HUES6 (cell line): Measurements from ENCODE around the gene CPNE2.

Experiments
- H3K27ac ChIP-seq: 2 replicates; pipeline ENCODE4 v1.7.0; 2013; ENCODE audit warnings: low read depth, mild to moderate bottlenecking, low read length, inconsistent platforms
- H3K27me3 ChIP-seq: 2 replicates; pipeline ENCODE4 v1.6.1; 2013; ENCODE audit warnings: low read length; ENCODE audit not compliant: control insufficient read depth, insufficient read depth
- H3K36me3 ChIP-seq: 2 replicates; pipeline ENCODE4 v1.6.1; 2013; ENCODE audit warnings: low read length; ENCODE audit not compliant: control insufficient read depth, insufficient read depth
- H3K4me1 ChIP-seq: 2 replicates; pipeline ENCODE4 v1.6.1; 2013; ENCODE audit warnings: low read length; ENCODE audit not compliant: control insufficient read depth, insufficient read depth
- H3K4me3 ChIP-seq: 2 replicates; pipeline ENCODE4 v1.5.1; 2013; ENCODE audit warnings: low read depth, low read length
- H3K9ac ChIP-seq: one replicate; pipeline ENCODE4 v1.6.1; 2013; ENCODE audit warnings: mild to moderate bottlenecking, low read length
- H3K9me3 ChIP-seq: 2 replicates; pipeline ENCODE4 v1.6.1; 2013; ENCODE audit warnings: low read depth, low read length; ENCODE audit not compliant: control insufficient read depth, insufficient read depth

CPNE2 gene

GRCh38 chr16:57137043-57137442 is 44.7 kb downstream of the CPNE2 start:
- Histone ChIP-seq H3K27me3 (no peaks in the 10 kb centered on the region), H3K9ac (no peak overlapping the region), H3K27ac (no peak overlapping the region), H3K4me1 (peaks cover 6% of the 10 kb centered on the region), H3K4me3 (no peak overlapping the region), H3K36me3 (no peaks in the 10 kb centered on the region), H3K9me3 (no peaks in the 10 kb centered on the region)

- H3K4me3 ChIP-seq = no peak overlapping the region
- no peaks in the 10 kb centered on the region for H3K9me3 ChIP-seq
- no peaks in the 10 kb centered on the region for H3K27me3 ChIP-seq
- H3K27ac ChIP-seq = no peak overlapping the region
- peaks cover 6% of the 10 kb centered on the region for H3K4me1 ChIP-seq
- no peak overlapping the region for H3K9ac ChIP-seq
- H3K36me3 ChIP-seq = no peaks in the 10 kb centered on the region
Measured at GRCh38 chr16:57137566-57138273, 45.3 kb downstream of the CPNE2 start.

- Histone ChIP-seq H3K27ac (no peak overlapping the region), H3K36me3 (no peaks in the 10 kb centered on the region), H3K4me1 (peaks cover 6% of the 10 kb centered on the region), H3K4me3 (no peak overlapping the region), H3K9me3 (no peaks in the 10 kb centered on the region), H3K27me3 (no peaks in the 10 kb centered on the region), H3K9ac (no peak overlapping the region)
Measured at GRCh38 chr16:57138281-57138935, 46.0 kb downstream of the CPNE2 start.

GRCh38 chr16:57140931-57141668 is 48.7 kb downstream of the CPNE2 start:
- Histone ChIP-seq H3K27ac (no peak overlapping the region), H3K36me3 (no peaks in the 10 kb centered on the region), H3K9me3 (no peaks in the 10 kb centered on the region), H3K4me3 (no peak overlapping the region), H3K27me3 (no peaks in the 10 kb centered on the region), H3K9ac (no peak overlapping the region), H3K4me1 (peaks cover 7% of the 10 kb centered on the region)

- Histone ChIP-seq H3K27ac (no peak overlapping the region), H3K27me3 (no peaks in the 10 kb centered on the region), H3K9ac (no peak overlapping the region), H3K9me3 (no peaks in the 10 kb centered on the region), H3K4me3 (no peak overlapping the region), H3K4me1 (peaks cover 14% of the 10 kb centered on the region), H3K36me3 (no peaks in the 10 kb centered on the region)
Measured at GRCh38 chr16:57141822-57142631, 49.6 kb downstream of the CPNE2 start.

- Histone ChIP-seq H3K27me3 (no peaks in the 10 kb centered on the region), H3K4me1 (peaks cover 27% of the 10 kb centered on the region), H3K9ac (no peak overlapping the region), H3K4me3 (no peak overlapping the region), H3K36me3 (no peaks in the 10 kb centered on the region), H3K9me3 (no peaks in the 10 kb centered on the region), H3K27ac (no peak overlapping the region)
Measured at GRCh38 chr16:57143149-57143921, 51.0 kb downstream of the CPNE2 start.

GRCh38 chr16:57144027-57144426 is 51.6 kb downstream of the CPNE2 start:
- Histone ChIP-seq H3K9me3 (no peaks in the 10 kb centered on the region), H3K4me1 (peaks cover 29% of the 10 kb centered on the region), H3K36me3 (no peaks in the 10 kb centered on the region), H3K9ac (no peak overlapping the region), H3K27me3 (no peaks in the 10 kb centered on the region), H3K4me3 (no peak overlapping the region), H3K27ac (no peak overlapping the region)

GRCh38 chr16:57145046-57146021 is 53.0 kb downstream of the CPNE2 start:
- no peaks in the 10 kb centered on the region for H3K9me3 ChIP-seq
- no peak overlapping the region for H3K9ac ChIP-seq
- peaks cover 29% of the 10 kb centered on the region for H3K4me1 ChIP-seq
- no peaks in the 10 kb centered on the region for H3K27me3 ChIP-seq
- H3K36me3 ChIP-seq = no peaks in the 10 kb centered on the region
- no peak overlapping the region for H3K27ac ChIP-seq
- H3K4me3 ChIP-seq = no peak overlapping the region

GRCh38 chr16:57146040-57146647 is 53.8 kb downstream of the CPNE2 start:
- no peak overlapping the region for H3K27ac ChIP-seq
- H3K27me3 ChIP-seq = no peaks in the 10 kb centered on the region
- H3K4me3 ChIP-seq = no peak overlapping the region

More at GRCh38 chr16:57146040-57146647, 53.8 kb downstream of the CPNE2 start:
- H3K9ac ChIP-seq = no peak overlapping the region
- H3K4me1 ChIP-seq = peaks cover 36% of the 10 kb centered on the region
- H3K36me3 ChIP-seq = no peaks in the 10 kb centered on the region
- no peaks in the 10 kb centered on the region for H3K9me3 ChIP-seq
